Measurements from ENCODE around the gene TNK2.
"Not testable (repeated sequence)": the region's sequence is repeated elsewhere in the genome, so short reads cannot be mapped to it uniquely, and the experiment has no call there.

DNA sequence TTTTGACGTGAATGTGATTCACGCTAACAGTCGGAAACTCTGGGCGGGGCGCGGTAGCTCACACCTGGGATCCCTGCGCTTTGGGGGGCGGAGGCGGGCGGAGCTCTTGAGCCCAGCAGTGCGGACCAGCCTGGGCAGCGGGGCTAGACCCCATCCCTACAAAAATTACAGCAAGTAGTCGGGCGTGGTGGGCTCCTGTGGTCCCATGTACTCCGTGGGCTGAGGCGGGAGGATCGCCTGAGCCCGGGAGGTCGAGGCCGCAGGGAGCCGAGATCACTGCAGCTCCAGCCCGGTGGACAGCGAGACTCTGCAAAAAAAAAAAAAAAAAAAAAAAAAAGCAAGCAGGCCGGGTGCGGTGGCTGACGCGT is 46.4 kb upstream of the TNK2 start:
- TF ChIP-seq, protein P1, sequence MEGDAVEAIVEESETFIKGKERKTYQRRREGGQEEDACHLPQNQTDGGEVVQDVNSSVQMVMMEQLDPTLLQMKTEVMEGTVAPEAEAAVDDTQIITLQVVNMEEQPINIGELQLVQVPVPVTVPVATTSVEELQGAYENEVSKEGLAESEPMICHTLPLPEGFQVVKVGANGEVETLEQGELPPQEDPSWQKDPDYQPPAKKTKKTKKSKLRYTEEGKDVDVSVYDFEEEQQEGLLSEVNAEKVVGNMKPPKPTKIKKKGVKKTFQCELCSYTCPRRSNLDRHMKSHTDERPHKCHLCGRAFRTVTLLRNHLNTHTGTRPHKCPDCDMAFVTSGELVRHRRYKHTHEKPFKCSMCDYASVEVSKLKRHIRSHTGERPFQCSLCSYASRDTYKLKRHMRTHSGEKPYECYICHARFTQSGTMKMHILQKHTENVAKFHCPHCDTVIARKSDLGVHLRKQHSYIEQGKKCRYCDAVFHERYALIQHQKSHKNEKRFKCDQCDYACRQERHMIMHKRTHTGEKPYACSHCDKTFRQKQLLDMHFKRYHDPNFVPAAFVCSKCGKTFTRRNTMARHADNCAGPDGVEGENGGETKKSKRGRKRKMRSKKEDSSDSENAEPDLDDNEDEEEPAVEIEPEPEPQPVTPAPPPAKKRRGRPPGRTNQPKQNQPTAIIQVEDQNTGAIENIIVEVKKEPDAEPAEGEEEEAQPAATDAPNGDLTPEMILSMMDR (IDR thresholded peaks at IDR 0.05; ENCODE audit: low read length), result not testable (repeated sequence)
- TF ChIP-seq EZH2 (IDR thresholded peaks at IDR 0.05; ENCODE audit: borderline replicate concordance, low read length), result not testable (repeated sequence)
